T-helper 2 cell treated with Interferon-gamma antibody and Interleukin-4, amounts not matched to agents 5 μg/mL and 100 μg/mL, for 36 hours (primary cell): Measurements from ENCODE around the gene ZNF467.
A peak's percentile ranks its signal among the peaks of the same experiment; 100 is the strongest.

ENCODE experiments used
- DNase-seq: peaks from one replicate; pipeline ENCODE4 v3.0.0; 2021; ENCODE audit warnings: low spot score
- H3K27ac Mint-ChIP-seq: one replicate; pipeline ENCODE4 v1.8.0; 2021; ENCODE audit warnings: mild to moderate bottlenecking, mixed read lengths
- H3K27me3 Mint-ChIP-seq: one replicate; pipeline ENCODE4 v1.8.0; 2021; ENCODE audit warnings: low read depth, mixed read lengths
- H3K36me3 Mint-ChIP-seq: one replicate; pipeline ENCODE4 v1.8.0; 2021; ENCODE audit warnings: low read depth, mixed read lengths
- H3K4me1 Mint-ChIP-seq: one replicate; pipeline ENCODE4 v1.8.0; 2021; ENCODE audit warnings: low read depth, mixed read lengths
- H3K4me3 Mint-ChIP-seq: one replicate; pipeline ENCODE4 v1.8.0; 2022; ENCODE audit warnings: mild to moderate bottlenecking, moderate library complexity, mixed read lengths
- H3K9me3 Mint-ChIP-seq: one replicate; pipeline ENCODE4 v1.8.0; 2021; ENCODE audit warnings: mixed read lengths

Gene ZNF467

GRCh38 chr7:149743476-149744255 lies 29.7 kb downstream of the ZNF467 start:
- peaks cover 47% of the 10 kb centered on the region for H3K27me3 Mint-ChIP-seq
- no peaks in the 10 kb centered on the region for H3K36me3 Mint-ChIP-seq
- H3K9me3 Mint-ChIP-seq, result no peaks in the 10 kb centered on the region
- no peak overlapping the region for H3K4me3 Mint-ChIP-seq
- no peak for DNase-seq
- H3K27ac Mint-ChIP-seq, result no peak overlapping the region
- peaks cover 12% of the 10 kb centered on the region for H3K4me1 Mint-ChIP-seq

GRCh38 chr7:149742075-149742701 lies 31.2 kb downstream of the ZNF467 start:
- Mint-ChIP-seq H3K27me3 (peaks cover 54% of the 10 kb centered on the region), H3K9me3 (no peaks in the 10 kb centered on the region), H3K27ac (no peak overlapping the region), H3K36me3 (no peaks in the 10 kb centered on the region), H3K4me3 (peak overlapping the region; percentile 82), H3K4me1 (peaks cover 12% of the 10 kb centered on the region)
- DNase-seq, result peak; percentile 52

GRCh38 chr7:149741629-149742028 lies 31.8 kb downstream of the ZNF467 start:
- Mint-ChIP-seq H3K27me3 (peaks cover 57% of the 10 kb centered on the region), H3K9me3 (no peaks in the 10 kb centered on the region), H3K4me3 (peak overlapping the region; percentile 82), H3K4me1 (peaks cover 12% of the 10 kb centered on the region), H3K27ac (no peak overlapping the region), H3K36me3 (no peaks in the 10 kb centered on the region)
- no peak for DNase-seq

- DNase-seq, result no peak
- no peak overlapping the region for H3K4me3 Mint-ChIP-seq
- H3K27me3 Mint-ChIP-seq, result peaks cover 34% of the 10 kb centered on the region
- H3K27ac Mint-ChIP-seq, result no peak overlapping the region
- no peaks in the 10 kb centered on the region for H3K36me3 Mint-ChIP-seq
- no peaks in the 10 kb centered on the region for H3K9me3 Mint-ChIP-seq
- peaks cover 1% of the 10 kb centered on the region for H3K4me1 Mint-ChIP-seq
Measured at GRCh38 chr7:149736478-149737360, 36.7 kb downstream of the ZNF467 start.

GRCh38 chr7:149735779-149736477 lies 37.5 kb downstream of the ZNF467 start:
- Mint-ChIP-seq H3K9me3 (no peaks in the 10 kb centered on the region), H3K4me3 (no peak overlapping the region), H3K27me3 (peaks cover 28% of the 10 kb centered on the region), H3K4me1 (no peaks in the 10 kb centered on the region), H3K27ac (no peak overlapping the region), H3K36me3 (no peaks in the 10 kb centered on the region)
- no peak for DNase-seq

GRCh38 chr7:149735181-149735602 lies 38.2 kb downstream of the ZNF467 start:
- no peak overlapping the region for H3K27ac Mint-ChIP-seq
- H3K36me3 Mint-ChIP-seq, result no peaks in the 10 kb centered on the region
- no peak overlapping the region for H3K4me3 Mint-ChIP-seq
- H3K4me1 Mint-ChIP-seq, result no peaks in the 10 kb centered on the region
- H3K9me3 Mint-ChIP-seq, result no peaks in the 10 kb centered on the region
- DNase-seq, result no peak
- peaks cover 20% of the 10 kb centered on the region for H3K27me3 Mint-ChIP-seq

GRCh38 chr7:149734791-149735075 lies 38.7 kb downstream of the ZNF467 start:
- H3K27ac Mint-ChIP-seq, result no peak overlapping the region
- no peaks in the 10 kb centered on the region for H3K9me3 Mint-ChIP-seq
- peaks cover 18% of the 10 kb centered on the region for H3K27me3 Mint-ChIP-seq
- no peak overlapping the region for H3K4me3 Mint-ChIP-seq
- DNase-seq, result no peak
- no peaks in the 10 kb centered on the region for H3K36me3 Mint-ChIP-seq
- no peaks in the 10 kb centered on the region for H3K4me1 Mint-ChIP-seq

- Mint-ChIP-seq H3K9me3 (no peaks in the 10 kb centered on the region), H3K4me1 (no peaks in the 10 kb centered on the region), H3K27me3 (peaks cover 13% of the 10 kb centered on the region), H3K36me3 (no peaks in the 10 kb centered on the region), H3K4me3 (no peak overlapping the region), H3K27ac (no peak overlapping the region)
- DNase-seq, result no peak
Measured at GRCh38 chr7:149733924-149734790, 39.2 kb downstream of the ZNF467 start.

GRCh38 chr7:149733131-149733923 lies 40.1 kb downstream of the ZNF467 start:
- Mint-ChIP-seq H3K27ac (no peak overlapping the region), H3K4me3 (no peak overlapping the region), H3K36me3 (no peaks in the 10 kb centered on the region), H3K27me3 (peaks cover 6% of the 10 kb centered on the region), H3K9me3 (no peaks in the 10 kb centered on the region), H3K4me1 (no peaks in the 10 kb centered on the region)
- no peak for DNase-seq

GRCh38 chr7:149732611-149733010 lies 40.8 kb downstream of the ZNF467 start:
- DNase-seq, result no peak
- no peaks in the 10 kb centered on the region for H3K9me3 Mint-ChIP-seq
- H3K27me3 Mint-ChIP-seq, result peaks cover 4% of the 10 kb centered on the region
- no peak overlapping the region for H3K4me3 Mint-ChIP-seq
- no peaks in the 10 kb centered on the region for H3K4me1 Mint-ChIP-seq
- H3K36me3 Mint-ChIP-seq, result no peaks in the 10 kb centered on the region
- H3K27ac Mint-ChIP-seq, result no peak overlapping the region

- H3K27me3 Mint-ChIP-seq, result peaks cover 2% of the 10 kb centered on the region
- H3K36me3 Mint-ChIP-seq, result no peaks in the 10 kb centered on the region
- no peak for DNase-seq
- no peak overlapping the region for H3K27ac Mint-ChIP-seq
- H3K9me3 Mint-ChIP-seq, result no peaks in the 10 kb centered on the region
- no peaks in the 10 kb centered on the region for H3K4me1 Mint-ChIP-seq
- no peak overlapping the region for H3K4me3 Mint-ChIP-seq
Measured at GRCh38 chr7:149732111-149732561, 41.3 kb downstream of the ZNF467 start.

GRCh38 chr7:149731207-149731955 lies 42.0 kb downstream of the ZNF467 start:
- H3K4me3 Mint-ChIP-seq, result no peak overlapping the region
- H3K9me3 Mint-ChIP-seq, result no peaks in the 10 kb centered on the region
- no peaks in the 10 kb centered on the region for H3K27me3 Mint-ChIP-seq
- no peak overlapping the region for H3K27ac Mint-ChIP-seq
- H3K36me3 Mint-ChIP-seq, result no peaks in the 10 kb centered on the region
- H3K4me1 Mint-ChIP-seq, result no peaks in the 10 kb centered on the region
- DNase-seq, result no peak
